Hepatocyte (in vitro differentiated cells): ENCODE results near the gene CUL9. TPM values are rescaled to one million over a fixed set of nuclear protein-coding genes. Genes with fewer than 3 reads are reported as not detected.

ENCODE experiments used
- DNase-seq: peaks from one replicate; pipeline ENCODE4 v3.0.0-alpha.2; 2016; ENCODE audit warnings: low spot score
- H2AFZ ChIP-seq: fragments of 200-600 bp; sonication (generic); 2 replicates; pipeline ENCODE4 v1.6.0; 2016; ENCODE audit warnings: antibody characterized with exemption, mild to moderate bottlenecking
- H3K27ac ChIP-seq: fragments of 200-600 bp; sonication (generic); 2 replicates; pipeline ENCODE4 v1.5.1; 2016; ENCODE audit warnings: mild to moderate bottlenecking
- H3K27me3 ChIP-seq: fragments of 200-600 bp; sonication (generic); 2 replicates; pipeline ENCODE4 v1.6.1; 2016
- H3K36me3 ChIP-seq: fragments of 200-600 bp; sonication (generic); replicated peaks from 2 replicates; pipeline ENCODE4 v1.5.1; 2016; ENCODE audit warnings: low read depth; ENCODE audit not compliant: insufficient read depth
- H3K4me1 ChIP-seq: fragments of 200-600 bp; sonication (generic); 2 replicates; pipeline ENCODE4 v1.5.1; 2016; ENCODE audit warnings: mild to moderate bottlenecking, moderate library complexity; ENCODE audit not compliant: insufficient read depth
- H3K4me2 ChIP-seq: fragments of 200-600 bp; sonication (generic); 2 replicates; pipeline ENCODE4 v1.6.0; 2016
- H3K4me3 ChIP-seq: fragments of 200-600 bp; sonication (generic); 2 replicates; pipeline ENCODE4 v1.5.1; 2016; ENCODE audit warnings: mild to moderate bottlenecking
- H3K79me2 ChIP-seq: fragments of 200-600 bp; sonication (generic); 2 replicates; pipeline ENCODE4 v1.6.0; 2017; ENCODE audit warnings: mild to moderate bottlenecking
- H3K9me2 ChIP-seq: fragments of 200-600 bp; sonication (generic); replicated peaks from 2 replicates; pipeline ENCODE4 v1.6.0; 2017; ENCODE audit warnings: mild to moderate bottlenecking; ENCODE audit not compliant: insufficient read depth
- H3K9me3 ChIP-seq: fragments of 200-600 bp; sonication (generic); 2 replicates; pipeline ENCODE4 v1.5.1; 2016; ENCODE audit warnings: low read depth, mild to moderate bottlenecking
- H4K20me1 ChIP-seq: fragments of 200-600 bp; sonication (generic); 2 replicates; pipeline ENCODE4 v1.6.0; 2016; ENCODE audit warnings: mild to moderate bottlenecking; ENCODE audit not compliant: insufficient read depth, poor library complexity, severe bottlenecking
- EZH2 ChIP-seq: fragments of 200-600 bp; sonication (generic); IDR thresholded peaks from 2 replicates; pipeline ENCODE4 v1.6.1; 2016; ENCODE audit warnings: antibody characterized with exemption, mild to moderate bottlenecking, borderline replicate concordance
- EZH2phosphoT487 ChIP-seq: fragments of 200-600 bp; sonication (generic); IDR thresholded peaks from one replicate; pipeline ENCODE4 v1.6.1; 2018; ENCODE audit warnings: antibody characterized with exemption, mild to moderate bottlenecking, low read depth, moderate library complexity; ENCODE audit not compliant: unreplicated experiment, severe bottlenecking
- WGBS: methylation state at CpG from one replicate; pipeline ENCODE4 v1.1.6; 2016; ENCODE audit warnings: low lambda C conversion rate; ENCODE audit errors: missing lambda C conversion rate; 5-methylcytosine and 5-hydroxymethylcytosine counted together
- polyA plus RNA-seq: library from polyadenylated mRNA; unstranded; fragments of >200 nt; fragmentation: Nextera tagmentation; extraction: Ambion mirVana; gene quantifications from 2 replicates; pipeline ENCODE4 v1.2.1, GENCODE V29; 2016
- total RNA-seq: library from RNA; depleted of rRNA; stranded (reverse); fragments of >200 nt; gene quantifications from 2 replicates; pipeline ENCODE4 v1.2.3, GENCODE V29; 2014
- TF ChIP-seq, protein P1 (sequence below): fragments of 200-600 bp; sonication (generic); IDR thresholded peaks from 2 replicates; pipeline ENCODE4 v1.5.1; 2016; ENCODE audit warnings: antibody characterized with exemption, mild to moderate bottlenecking; ENCODE audit not compliant: poor library complexity

Gene CUL9
- total and polyA plus RNA-seq, 2 experiments from 2014 or later, result 20.1 to 26.2 TPM

DNA sequence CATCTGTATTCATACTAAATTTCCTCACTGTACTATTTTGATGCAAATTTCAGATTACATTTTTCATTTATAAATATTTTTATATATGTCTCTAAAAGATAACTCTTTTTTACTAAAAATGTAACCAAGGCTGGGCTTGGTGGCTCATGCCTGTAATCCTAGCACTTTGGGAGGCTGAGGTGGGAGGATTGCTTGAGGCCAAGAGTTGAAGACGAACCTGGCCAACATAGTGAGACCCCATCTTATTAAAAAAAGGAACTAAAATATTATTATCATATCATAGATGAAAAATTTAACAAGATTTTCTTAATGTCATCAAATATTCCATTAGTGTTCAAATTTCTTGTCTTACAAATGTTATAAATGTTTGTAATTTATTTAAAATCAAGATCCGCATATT lies 53.8 kb downstream of the CUL9 start:
- Histone ChIP-seq H3K4me2 (no peak overlapping the region), H3K9me3 (no peaks in the 10 kb centered on the region), H3K27ac (no peak overlapping the region), H4K20me1 (no peaks in the 10 kb centered on the region), H3K36me3 (no peaks in the 10 kb centered on the region), H3K4me1 (no peaks in the 10 kb centered on the region), H3K27me3 (peaks cover 14% of the 10 kb centered on the region), H3K4me3 (no peak overlapping the region), H3K9me2 (no peaks in the 10 kb centered on the region), H3K79me2 (no peaks in the 10 kb centered on the region), H2AFZ (no peak overlapping the region)
- TF ChIP-seq EZH2, result no peak
- TF ChIP-seq EZH2phosphoT487, result no peak
- TF ChIP-seq, protein P1, sequence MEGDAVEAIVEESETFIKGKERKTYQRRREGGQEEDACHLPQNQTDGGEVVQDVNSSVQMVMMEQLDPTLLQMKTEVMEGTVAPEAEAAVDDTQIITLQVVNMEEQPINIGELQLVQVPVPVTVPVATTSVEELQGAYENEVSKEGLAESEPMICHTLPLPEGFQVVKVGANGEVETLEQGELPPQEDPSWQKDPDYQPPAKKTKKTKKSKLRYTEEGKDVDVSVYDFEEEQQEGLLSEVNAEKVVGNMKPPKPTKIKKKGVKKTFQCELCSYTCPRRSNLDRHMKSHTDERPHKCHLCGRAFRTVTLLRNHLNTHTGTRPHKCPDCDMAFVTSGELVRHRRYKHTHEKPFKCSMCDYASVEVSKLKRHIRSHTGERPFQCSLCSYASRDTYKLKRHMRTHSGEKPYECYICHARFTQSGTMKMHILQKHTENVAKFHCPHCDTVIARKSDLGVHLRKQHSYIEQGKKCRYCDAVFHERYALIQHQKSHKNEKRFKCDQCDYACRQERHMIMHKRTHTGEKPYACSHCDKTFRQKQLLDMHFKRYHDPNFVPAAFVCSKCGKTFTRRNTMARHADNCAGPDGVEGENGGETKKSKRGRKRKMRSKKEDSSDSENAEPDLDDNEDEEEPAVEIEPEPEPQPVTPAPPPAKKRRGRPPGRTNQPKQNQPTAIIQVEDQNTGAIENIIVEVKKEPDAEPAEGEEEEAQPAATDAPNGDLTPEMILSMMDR, result no peak
- WGBS, result 91% methylated on average over 2 of the region's 2 CpGs
- DNase-seq, result no peak

DNA sequence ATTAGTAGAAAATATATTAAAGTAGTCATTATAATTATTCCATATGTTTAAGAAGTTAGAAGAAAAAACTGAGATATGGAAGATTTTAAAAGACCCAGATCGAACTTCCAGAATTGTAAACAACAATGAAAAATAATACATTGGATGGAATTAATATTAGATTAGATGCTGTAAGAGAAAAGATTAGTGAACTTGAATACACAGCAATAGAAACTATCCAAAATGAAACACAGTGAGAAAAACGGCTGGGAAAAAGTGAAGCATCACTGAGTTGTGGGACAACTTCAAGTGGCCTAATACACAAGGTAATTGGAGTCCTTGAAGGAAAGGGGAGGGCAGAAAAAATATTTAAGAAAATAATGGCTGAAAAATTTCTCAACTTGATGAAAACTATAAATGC lies 57.1 kb downstream of the CUL9 start:
- Histone ChIP-seq H3K4me2 (no peak overlapping the region), H3K9me2 (no peaks in the 10 kb centered on the region), H3K9me3 (no peaks in the 10 kb centered on the region), H4K20me1 (no peaks in the 10 kb centered on the region), H3K27me3 (peaks cover 43% of the 10 kb centered on the region), H3K4me3 (no peak overlapping the region), H3K4me1 (no peaks in the 10 kb centered on the region), H3K79me2 (no peaks in the 10 kb centered on the region), H3K36me3 (no peaks in the 10 kb centered on the region), H3K27ac (no peak overlapping the region), H2AFZ (no peak overlapping the region)
- DNase-seq, result no peak
- 80% methylated on average over 2 of the region's 2 CpGs for WGBS
- TF ChIP-seq EZH2 (no peak), EZH2phosphoT487 (no peak)
- TF ChIP-seq, protein P1, result no peak

DNA sequence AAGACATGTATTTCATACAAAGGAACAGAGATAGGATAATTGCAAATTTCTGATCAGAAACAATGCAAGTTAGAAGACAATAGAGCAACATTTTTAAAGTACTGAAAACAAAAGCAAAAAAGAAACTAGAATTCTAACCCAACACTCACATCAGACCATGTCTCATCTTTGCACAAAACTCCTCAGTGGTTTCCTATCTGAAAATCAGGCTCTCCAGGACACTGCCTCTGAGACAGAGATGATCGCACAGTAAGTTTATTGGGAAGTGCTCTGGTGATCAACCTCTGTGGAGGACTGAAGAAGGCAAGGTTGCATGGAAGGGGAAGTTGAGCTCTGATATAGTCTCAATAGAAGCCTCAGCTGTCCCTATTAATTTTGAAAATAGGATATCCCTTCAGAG lies 59.0 kb downstream of the CUL9 start:
- no peak for DNase-seq
- Histone ChIP-seq H3K27ac (no peak overlapping the region), H3K9me2 (no peaks in the 10 kb centered on the region), H4K20me1 (no peaks in the 10 kb centered on the region), H3K4me2 (no peak overlapping the region), H3K36me3 (no peaks in the 10 kb centered on the region), H3K79me2 (no peaks in the 10 kb centered on the region), H3K9me3 (no peaks in the 10 kb centered on the region), H3K4me1 (no peaks in the 10 kb centered on the region), H2AFZ (no peak overlapping the region), H3K4me3 (no peak overlapping the region), H3K27me3 (peaks cover 62% of the 10 kb centered on the region)
- 91% methylated on average over 1 of the region's 1 CpG for WGBS
- TF ChIP-seq, protein P1, result no peak
- TF ChIP-seq EZH2phosphoT487, result no peak
- TF ChIP-seq EZH2, result no peak

DNA sequence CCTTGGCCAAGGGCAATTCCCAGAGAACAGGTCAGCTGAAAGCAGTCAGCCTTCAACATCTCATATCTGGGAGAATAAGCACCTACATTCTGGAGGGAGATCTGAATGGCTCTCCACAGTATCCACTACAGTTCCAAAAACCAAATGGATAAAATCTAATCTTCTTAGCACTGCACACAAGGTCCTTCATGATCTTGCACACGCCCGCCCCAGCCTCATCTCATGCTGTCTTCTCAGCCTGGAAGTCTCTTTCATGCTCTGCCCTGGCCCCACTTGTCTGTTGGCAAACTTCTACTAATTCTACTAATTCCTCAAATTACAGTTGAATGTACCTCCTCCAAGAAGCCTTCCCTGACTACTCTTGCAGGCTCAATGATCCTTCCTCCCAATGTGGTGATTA lies 59.5 kb downstream of the CUL9 start:
- no peak overlapping the region for H3K27ac ChIP-seq
- no peak overlapping the region for H3K4me2 ChIP-seq
- H3K79me2 ChIP-seq, result no peaks in the 10 kb centered on the region
- no peaks in the 10 kb centered on the region for H3K36me3 ChIP-seq
- peaks cover 66% of the 10 kb centered on the region for H3K27me3 ChIP-seq
- no peaks in the 10 kb centered on the region for H3K9me3 ChIP-seq
- no peak overlapping the region for H2AFZ ChIP-seq
- 90% methylated on average over 2 of the region's 2 CpGs for WGBS
- DNase-seq, result no peak
- H4K20me1 ChIP-seq, result no peaks in the 10 kb centered on the region
- no peaks in the 10 kb centered on the region for H3K9me2 ChIP-seq
- TF ChIP-seq EZH2 (no peak), EZH2phosphoT487 (no peak)
- TF ChIP-seq, protein P1, result no peak
- no peaks in the 10 kb centered on the region for H3K4me1 ChIP-seq
- H3K4me3 ChIP-seq, result no peak overlapping the region
